ENCODE data around the gene CD3G. TPM values are rescaled to one million over a fixed set of nuclear protein-coding genes. Genes with fewer than 3 reads are reported as not detected.
A peak's percentile ranks its signal among the peaks of the same experiment; 100 is the strongest.
"Not testable (repeated sequence)": the region's sequence is repeated elsewhere in the genome, so short reads cannot be mapped to it uniquely, and the experiment has no call there.

The CD3G gene
- 1.9 TPM for total RNA-seq (ENCODE audit: insufficient read depth, low replicate concordance)

GRCh38 chr11:118343981-118344515 lies at the start of gene CD3G:
Gene CD3G, plus strand, starts transcription at chr11:118344344. Its CDS starts 80 bp downstream, at chr11:118344424.
- no peak for DNase-seq (ENCODE audit: low spot score)

- no peak for DNase-seq (ENCODE audit: low spot score)
Observed at GRCh38 chr11:118295199-118295598, 48.9 kb upstream of the CD3G start.

GRCh38 chr11:118295815-118296454 lies 48.2 kb upstream of the CD3G start:
- DNase-seq (ENCODE audit: low spot score) = peak; percentile 11

- no peak for DNase-seq (ENCODE audit: low spot score)
Observed at GRCh38 chr11:118301600-118302195, 42.4 kb upstream of the CD3G start.

GRCh38 chr11:118304227-118304567 lies 39.9 kb upstream of the CD3G start:
- DNase-seq (ENCODE audit: low spot score) = no peak

DNA sequence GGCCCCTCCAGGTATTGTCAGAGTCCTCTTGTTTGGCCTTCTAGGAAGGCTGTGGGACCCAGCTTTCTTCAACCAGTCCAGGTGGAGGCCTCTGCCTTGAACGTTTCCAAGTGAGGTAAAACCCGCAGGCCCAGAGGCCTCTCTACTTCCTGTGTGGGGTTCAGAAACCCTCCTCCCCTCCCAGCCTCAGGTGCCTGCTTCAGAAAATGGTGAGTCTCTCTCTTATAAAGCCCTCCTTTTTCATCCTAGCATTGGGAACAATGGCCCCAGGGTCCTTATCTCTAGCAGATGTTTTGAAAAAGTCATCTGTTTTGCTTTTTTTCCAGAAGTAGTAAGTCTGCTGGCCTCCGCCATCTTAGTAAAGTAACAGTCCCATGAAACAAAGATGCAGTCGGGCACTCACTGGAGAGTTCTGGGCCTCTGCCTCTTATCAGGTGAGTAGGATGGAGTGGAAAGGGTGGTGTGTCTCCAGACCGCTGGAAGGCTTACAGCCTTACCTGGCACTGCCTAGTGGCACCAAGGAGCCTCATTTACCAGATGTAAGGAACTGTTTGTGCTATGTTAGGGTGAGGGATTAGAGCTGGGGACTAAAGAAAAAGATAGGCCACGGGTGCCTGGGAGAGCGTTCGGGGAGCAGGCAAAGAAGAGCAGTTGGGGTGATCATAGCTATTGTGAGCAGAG lies 39.4 kb upstream of the CD3G start, which contains the start of gene CD3E:
TSS of gene CD3E (plus strand) at position 163 of the 681 bp plus-strand sequence. CDS start at position 386, 223 bp downstream.
- no peak for DNase-seq (ENCODE audit: low spot score)

DNA sequence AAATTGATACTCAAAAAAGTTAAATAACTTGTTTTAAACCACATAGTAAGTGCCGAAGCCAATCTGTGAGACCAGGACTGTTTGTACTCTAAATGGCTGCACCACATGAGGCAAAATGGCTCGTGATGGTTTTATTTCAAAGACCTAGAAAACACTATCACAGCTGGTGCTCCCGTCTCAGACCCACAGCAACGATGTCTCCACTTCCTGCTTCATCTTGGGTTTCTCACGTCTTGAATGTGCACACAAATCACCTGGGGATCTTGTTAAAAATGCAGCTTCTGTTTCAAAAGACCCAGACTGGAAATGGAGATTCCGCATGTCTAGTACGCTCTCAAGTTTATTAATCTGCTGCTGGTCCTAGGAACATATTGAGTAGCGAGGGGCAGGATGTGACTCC lies 38.4 kb upstream of the CD3G start:
- DNase-seq (ENCODE audit: low spot score) = no peak

GRCh38 chr11:118306556-118306955 lies 37.6 kb upstream of the CD3G start:
- no peak for DNase-seq (ENCODE audit: low spot score)

DNA sequence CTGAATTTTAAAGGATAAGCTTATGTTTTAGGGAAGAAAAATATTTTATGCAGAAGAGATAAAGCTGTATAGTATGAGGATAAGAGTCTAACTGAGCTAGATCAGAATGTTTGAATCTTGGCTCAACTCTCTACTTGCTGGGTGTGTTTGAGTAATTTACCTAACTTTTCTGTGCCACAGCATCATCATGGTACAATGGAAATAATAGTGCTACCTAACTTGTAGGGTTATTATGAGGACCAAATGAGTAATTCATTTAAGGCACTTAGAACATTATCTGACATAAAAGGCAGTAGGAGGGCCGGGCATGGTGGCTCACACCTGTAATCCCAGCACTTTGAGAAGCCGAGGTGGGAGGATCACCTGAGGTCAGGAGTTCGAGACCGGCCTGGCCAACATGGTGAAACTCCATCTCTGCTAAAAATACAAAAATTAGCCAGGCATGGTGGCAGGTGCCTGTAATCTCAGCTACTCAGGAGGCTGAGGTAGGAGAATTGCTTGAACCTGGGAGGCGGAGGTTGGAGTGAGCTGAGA lies 35.1 kb upstream of the CD3G start:
- not testable (repeated sequence) for DNase-seq (ENCODE audit: low spot score)

DNA sequence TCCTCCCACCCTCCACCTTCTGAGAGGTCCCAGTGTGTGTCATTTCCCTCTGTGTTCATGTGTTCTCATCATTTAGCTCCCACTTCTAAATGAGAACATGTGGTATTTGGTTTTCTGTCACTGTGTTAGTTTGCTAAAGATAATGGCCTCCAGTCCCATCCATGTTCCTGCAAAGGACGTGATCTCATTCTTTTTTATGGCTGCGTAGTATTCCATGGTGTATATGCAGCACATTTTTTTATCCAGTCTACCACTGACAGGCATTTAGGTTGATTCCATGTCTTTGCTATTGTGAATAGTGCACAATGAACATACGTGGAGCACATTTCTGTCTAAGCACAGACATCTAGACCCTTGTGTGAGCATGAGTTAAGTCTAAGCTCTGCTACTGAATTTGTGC lies 33.9 kb upstream of the CD3G start:
- no peak for DNase-seq (ENCODE audit: low spot score)

GRCh38 chr11:118310781-118311485 lies 33.2 kb upstream of the CD3G start:
- no peak for DNase-seq (ENCODE audit: low spot score)

DNA sequence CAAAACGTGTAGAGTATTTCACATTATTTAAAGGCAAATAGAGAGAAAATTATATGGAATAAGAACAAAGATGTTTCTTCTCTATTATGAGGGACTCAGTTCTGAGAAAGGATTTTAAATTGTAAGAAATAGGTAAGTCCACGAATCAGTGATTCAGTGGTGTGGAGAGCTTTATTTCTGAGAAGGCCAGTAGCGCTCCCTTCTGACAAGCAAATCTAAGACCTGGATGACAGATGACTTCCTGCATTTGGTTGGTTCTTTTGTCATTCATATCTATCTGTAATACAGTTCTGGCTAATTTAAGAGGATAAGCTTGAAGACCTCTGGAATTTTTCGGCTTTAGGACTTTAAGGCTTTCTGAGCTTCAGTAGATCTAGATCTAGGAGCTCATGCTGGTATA lies 32.6 kb upstream of the CD3G start:
- DNase-seq (ENCODE audit: low spot score) = no peak

- DNase-seq (ENCODE audit: low spot score) = no peak
Observed at GRCh38 chr11:118312328-118312727, 31.8 kb upstream of the CD3G start.

DNA sequence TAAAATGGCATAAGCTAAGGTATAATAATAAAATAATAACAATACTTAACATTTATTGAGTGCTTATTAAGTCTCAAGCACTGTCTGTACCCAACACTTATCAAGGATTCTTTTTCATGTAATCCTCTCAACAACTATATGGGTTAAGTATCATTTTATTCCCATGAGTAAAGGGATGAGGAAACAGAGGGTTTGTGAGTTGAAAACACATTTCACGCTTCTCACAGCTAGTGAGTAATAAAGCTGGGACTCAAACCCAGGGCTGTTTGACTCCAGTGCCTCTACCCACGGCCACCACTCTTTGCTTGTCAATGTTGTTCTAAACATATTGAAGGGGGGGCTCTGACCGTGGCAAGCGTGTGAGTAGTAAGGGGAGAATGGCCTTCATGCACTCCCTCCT lies 30.9 kb upstream of the CD3G start:
- DNase-seq (ENCODE audit: low spot score) = no peak

GRCh38 chr11:118314988-118315411 lies 29.1 kb upstream of the CD3G start:
- no peak for DNase-seq (ENCODE audit: low spot score)

- no peak for DNase-seq (ENCODE audit: low spot score)
Observed at GRCh38 chr11:118318124-118318523, 26.0 kb upstream of the CD3G start.

DNA sequence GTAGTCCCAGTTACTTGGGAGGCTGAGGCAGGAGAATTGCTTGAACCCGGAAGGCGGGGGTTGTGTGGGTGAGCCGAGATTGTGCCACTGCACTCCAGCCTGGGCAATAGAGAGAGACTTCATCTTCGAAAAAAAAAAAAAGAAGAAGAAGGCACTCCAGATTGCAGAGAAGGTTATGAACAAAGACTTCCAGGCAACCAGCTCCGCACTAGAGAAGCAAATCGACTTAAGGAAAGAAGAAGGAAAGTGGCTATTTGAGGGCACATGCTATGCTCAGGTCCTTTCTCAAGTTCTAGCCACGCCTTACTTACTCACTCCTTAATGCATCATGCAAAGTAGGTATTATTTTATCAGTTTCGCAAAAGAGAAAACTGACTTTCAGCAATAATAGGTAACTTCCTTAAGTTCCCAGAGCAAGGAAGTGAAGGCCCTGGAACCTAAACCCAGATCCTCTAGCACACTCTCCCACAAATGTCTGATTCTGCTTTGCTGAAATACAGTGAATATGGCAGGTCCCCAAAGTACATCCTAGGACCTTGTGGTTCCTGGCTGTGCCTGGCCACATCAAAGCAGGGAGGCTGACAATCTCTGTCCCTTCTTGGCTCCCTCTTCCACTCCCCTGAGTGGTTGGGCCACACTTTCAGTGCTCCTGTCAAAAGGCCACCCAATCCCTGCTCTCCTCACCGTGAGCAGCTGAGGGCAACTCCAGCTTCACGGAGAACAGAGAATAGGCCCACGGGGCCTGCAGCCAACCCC lies 25.4 kb upstream of the CD3G start:
- DNase-seq (ENCODE audit: low spot score) = peak; percentile 7

DNA sequence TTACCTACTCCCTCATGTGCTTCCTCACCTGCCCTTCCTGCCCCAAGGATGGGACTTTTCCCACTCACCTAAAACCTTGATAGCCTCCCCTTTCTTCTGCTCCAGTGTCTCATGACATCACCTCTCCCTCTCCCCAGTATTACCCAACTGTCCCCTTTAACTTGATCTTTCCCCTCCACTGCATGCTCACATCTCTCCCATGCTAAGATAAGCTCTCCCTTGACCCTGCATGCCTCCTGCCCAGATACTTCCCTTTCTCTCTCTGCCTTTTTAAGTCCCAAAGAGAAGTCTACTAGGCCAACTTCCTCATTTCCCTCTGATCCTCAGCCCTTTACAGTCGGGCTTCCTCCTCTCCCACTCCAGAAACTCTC lies 24.8 kb upstream of the CD3G start:
- DNase-seq (ENCODE audit: low spot score) = peak; percentile 20

DNA sequence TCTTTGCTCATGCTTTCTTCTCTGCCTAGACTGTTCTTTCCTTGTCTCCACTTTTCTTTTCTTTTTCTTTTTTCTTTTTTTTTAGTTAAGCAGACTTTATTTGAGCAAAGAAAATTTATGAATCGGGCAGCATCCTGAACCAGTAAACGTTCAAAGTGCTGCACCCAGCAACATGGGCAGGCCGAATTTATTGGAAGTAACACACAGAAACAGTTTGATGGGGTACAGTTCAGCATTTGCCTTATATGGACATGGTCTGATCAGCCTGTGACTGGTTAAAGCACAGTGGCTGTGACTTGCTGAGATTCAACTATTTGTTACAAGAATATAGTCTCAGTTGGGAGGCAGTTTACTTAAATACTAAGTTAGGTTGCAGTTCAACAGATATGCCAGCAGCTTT lies 23.6 kb upstream of the CD3G start:
- DNase-seq (ENCODE audit: low spot score) = no peak

DNA sequence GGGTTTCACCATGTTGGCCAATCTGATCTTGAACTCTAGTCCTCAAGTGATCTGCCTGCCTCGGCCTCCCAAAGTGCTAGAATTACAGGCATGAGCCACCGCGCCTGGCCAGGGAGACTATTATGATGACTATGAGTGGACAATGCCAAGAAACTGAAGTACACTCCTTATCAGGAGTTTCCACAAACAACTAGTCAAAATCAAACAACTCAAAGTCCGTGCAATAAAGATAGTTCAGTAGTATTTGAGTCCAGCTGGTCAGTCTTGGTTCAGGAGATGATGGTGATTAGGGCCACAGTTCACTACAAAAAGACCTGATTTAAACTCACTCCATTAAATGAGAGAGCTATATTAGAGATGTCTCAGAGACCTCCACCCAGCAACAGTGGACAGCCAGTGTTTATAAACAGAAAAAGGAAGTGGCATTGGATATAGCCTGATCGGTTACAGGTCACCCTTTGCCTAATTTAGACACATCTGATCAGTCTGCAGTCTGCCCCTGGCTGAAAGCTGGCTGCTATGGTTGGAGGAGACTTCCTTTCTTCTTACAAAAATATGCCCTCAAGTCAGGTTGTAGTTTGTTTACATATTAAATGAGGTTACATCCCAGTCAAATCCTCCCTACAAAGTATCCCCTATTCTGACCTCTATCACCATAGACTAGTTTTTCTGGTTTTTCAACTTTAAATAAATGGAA lies 22.6 kb upstream of the CD3G start:
- peak; percentile 7 for DNase-seq (ENCODE audit: low spot score)
